Caco-2 (cell line): ENCODE data around the gene MEX3D. TPM values are rescaled to one million over a fixed set of nuclear protein-coding genes. Genes with fewer than 3 reads are reported as not detected.

Source experiments
- BruUV-seq: library from RNA; stranded (reverse); fragments of 400-500 nt; replicated peaks from 2 replicates; lab custom pipeline; 2021; lab: Mats Ljungman, UMichigan
- CTCF ChIA-PET: fragments of 300-600 bp; sonication (Branson Sonifier 250); formaldehyde crosslinking; loops from one replicate; lab custom pipeline; 2022; ENCODE audit warnings: antibody characterized with exemption; lab: Charles Lee
- POLR2A ChIA-PET: fragments of 300-600 bp; sonication (Branson Sonifier 250); formaldehyde crosslinking; loops from one replicate; lab custom pipeline; 2022; ENCODE audit warnings: antibody characterized with exemption; lab: Charles Lee
- DNase-seq, 2 experiments: peaks; one replicate each; pipeline versions ENCODE4 v3.0.0 to v3.0.0-alpha.2; 2020 to 2022
- H3K27me3 ChIP-seq: replicated peaks from 2 replicates; pipeline ENCODE4 v1.6.0; 2011; ENCODE audit warnings: low read length; ENCODE audit not compliant: control insufficient read depth, insufficient read depth
- H3K36me3 ChIP-seq: 2 replicates; pipeline ENCODE4 v1.5.1; 2011; ENCODE audit warnings: low read length; ENCODE audit not compliant: control insufficient read depth, insufficient read depth
- H3K4me1 ChIP-seq: fragments of 250-450 bp; sonication (Bioruptor Pico); 2 replicates; pipeline ENCODE4 v1.5.1; 2020; ENCODE audit warnings: mild to moderate bottlenecking
- H3K4me3 ChIP-seq: 2 replicates; pipeline ENCODE4 v1.5.1; 2011; ENCODE audit warnings: low read depth, mild to moderate bottlenecking, control low read depth, low read length
- H3K9me3 ChIP-seq: fragments of 250-450 bp; sonication (Bioruptor Pico); 2 replicates; pipeline ENCODE4 v1.5.1; 2020; ENCODE audit warnings: mild to moderate bottlenecking, moderate library complexity
- H3K27ac Mint-ChIP-seq: one replicate; pipeline ENCODE4 v1.8.0; 2022; ENCODE audit warnings: mixed read lengths; ENCODE audit not compliant: unreplicated experiment
- H3K27me3 Mint-ChIP-seq: one replicate; pipeline ENCODE4 v1.8.0; 2022; ENCODE audit warnings: mixed read lengths; ENCODE audit not compliant: insufficient read depth, unreplicated experiment
- H3K36me3 Mint-ChIP-seq: one replicate; pipeline ENCODE4 v1.8.0; 2022; ENCODE audit warnings: mild to moderate bottlenecking, mixed read lengths; ENCODE audit not compliant: insufficient read depth, unreplicated experiment
- H3K4me1 Mint-ChIP-seq: one replicate; pipeline ENCODE4 v1.8.0; 2022; ENCODE audit warnings: low read depth, mixed read lengths; ENCODE audit not compliant: unreplicated experiment
- H3K4me3 Mint-ChIP-seq: one replicate; pipeline ENCODE4 v1.8.0; 2022; ENCODE audit warnings: mild to moderate bottlenecking, moderate library complexity, mixed read lengths; ENCODE audit not compliant: unreplicated experiment
- H3K9me3 Mint-ChIP-seq: one replicate; pipeline ENCODE4 v1.8.0; 2022; ENCODE audit warnings: mixed read lengths; ENCODE audit not compliant: unreplicated experiment
- CTCF ChIP-seq, 2 experiments: fragments of 200-600 bp in 1 of 2; IDR thresholded peaks; 1 replicate in 1 of 2; 2 replicates in 1 of 2; pipeline versions ENCODE4 v1.5.1 to v1.8.0; 2011 to 2022; ENCODE audit warnings: antibody characterized with exemption in 1 of 2, control low read depth in 1 of 2, inconsistent platforms in 1 of 2, low read depth in 1 of 2, low read length in 1 of 2, mild to moderate bottlenecking in 1 of 2, moderate library complexity in 1 of 2; ENCODE audit not compliant: insufficient read depth in 1 of 2, severe bottlenecking in 1 of 2, unreplicated experiment in 1 of 2
- intact Hi-C: fragments of 100-400 bp; cut with micrococcal nuclease; formaldehyde crosslinking; loops from one replicate; pipeline ENCODE4 v1.10.0; 2022; ENCODE audit not compliant: unreplicated experiment
- total RNA-seq: library from RNA; stranded (reverse); gene quantifications from 2 replicates; pipeline ENCODE4 v1.2.3, GENCODE V29; 2022

Gene MEX3D
- total RNA-seq, 1 experiment from 2014 or later: 52.1 TPM

- no peaks in the 10 kb centered on the region for H3K27me3 Mint-ChIP-seq
- H3K36me3 Mint-ChIP-seq: no peaks in the 10 kb centered on the region
- no peak for TF ChIP-seq CTCF (IDR thresholded peaks at IDR 0.05; ENCODE audit: insufficient read depth in 1 of 2, low read depth in 1 of 2, low read length in 1 of 2, severe bottlenecking in 1 of 2, unreplicated experiment in 1 of 2)
- intact Hi-C loops: no loop called here
- no peaks in the 10 kb centered on the region for H3K9me3 ChIP-seq
- no peak overlapping the region for H3K4me3 ChIP-seq
- DNase-seq: peak in 1 of 2 experiments; percentile 40
- H3K4me1 ChIP-seq: peaks cover 10% of the 10 kb centered on the region; the same call in 1 of the 2 replicates
- no peak overlapping the region for H3K27ac Mint-ChIP-seq
- CTCF ChIA-PET: no interaction called here
- H3K9me3 Mint-ChIP-seq: no peaks in the 10 kb centered on the region
- POLR2A ChIA-PET: no interaction called here
- no TSS peak for BruUV-seq
- no peaks in the 10 kb centered on the region for H3K27me3 ChIP-seq
- no peaks in the 10 kb centered on the region for H3K36me3 ChIP-seq
- H3K4me3 Mint-ChIP-seq: no peak overlapping the region
- H3K4me1 Mint-ChIP-seq: no peaks in the 10 kb centered on the region
Observed at GRCh38 chr19:1516395-1516753, 51.8 kb downstream of the MEX3D start.

DNA sequence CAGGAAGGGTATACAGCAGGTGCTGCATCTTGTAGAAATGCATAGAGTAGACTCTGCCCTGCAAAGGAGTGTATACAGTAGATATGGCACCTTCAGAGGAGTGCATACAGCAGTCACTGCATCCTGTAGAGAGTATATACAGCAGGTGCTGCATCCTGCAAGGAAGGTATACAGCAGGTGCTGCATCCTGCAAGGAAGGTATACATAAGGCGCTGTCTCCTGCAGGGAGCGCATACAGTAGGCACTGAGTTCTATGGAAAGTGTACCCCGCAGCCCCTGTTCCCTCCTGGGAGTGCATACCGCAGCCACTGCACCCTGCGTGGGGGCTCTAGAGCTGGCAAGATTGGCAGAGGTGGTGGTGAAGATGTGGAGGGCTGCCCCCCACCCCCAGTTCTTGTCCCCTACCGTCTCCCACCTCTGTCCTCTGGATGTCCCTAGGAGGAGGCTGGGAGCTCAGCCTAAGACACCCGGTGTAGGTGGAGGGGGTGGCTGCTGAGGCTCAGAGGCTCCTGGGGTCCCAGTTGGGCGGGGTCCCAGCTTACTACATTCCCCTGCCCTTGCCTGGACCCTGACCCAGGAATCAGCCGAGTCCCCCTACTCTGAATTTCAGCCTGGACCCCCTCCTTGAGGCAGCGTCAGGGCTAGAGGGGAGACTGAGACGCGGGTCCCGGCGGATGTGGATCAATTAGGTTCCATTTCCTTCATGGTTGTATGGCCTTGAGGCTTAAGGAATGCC is 53.0 kb downstream of the MEX3D start:
- H3K4me1 Mint-ChIP-seq: peaks cover 6% of the 10 kb centered on the region
- H3K9me3 Mint-ChIP-seq: no peaks in the 10 kb centered on the region
- intact Hi-C loops: no loop called here
- no peak overlapping the region for H3K4me3 Mint-ChIP-seq
- Histone ChIP-seq H3K36me3 (peaks cover 1% of the 10 kb centered on the region; the same call in 1 of the 2 replicates), H3K9me3 (no peaks in the 10 kb centered on the region), H3K4me1 (peaks cover 17% of the 10 kb centered on the region), H3K27me3 (no peaks in the 10 kb centered on the region), H3K4me3 (no peak overlapping the region)
- peaks cover under 1% of the 10 kb centered on the region for H3K36me3 Mint-ChIP-seq
- TF ChIP-seq CTCF (IDR thresholded peaks at IDR 0.05; ENCODE audit: insufficient read depth in 1 of 2, low read depth in 1 of 2, low read length in 1 of 2, severe bottlenecking in 1 of 2, unreplicated experiment in 1 of 2): no peak
- no TSS peak for BruUV-seq
- peak in 1 of 2 experiments; percentile 28 for DNase-seq
- ChIA-PET CTCF (interaction anchor here (0.7 to 1.2 kb wide), 2 partner anchors 24 to 31 kb away, joined by 4 read pairs; partner anchors contain the start of gene REEP6), POLR2A (interaction anchor here (0.6 kb wide), 1 partner anchor 70 kb away, joined by 5 read pairs; no protein-coding TSS in a partner anchor)
- no peaks in the 10 kb centered on the region for H3K27me3 Mint-ChIP-seq
- no peak overlapping the region for H3K27ac Mint-ChIP-seq

GRCh38 chr19:1514295-1514661 is 53.8 kb downstream of the MEX3D start:
- H3K4me1 Mint-ChIP-seq: peaks cover 6% of the 10 kb centered on the region
- peak overlapping the region; percentile 73 for H3K4me3 Mint-ChIP-seq
- H3K9me3 ChIP-seq: no peaks in the 10 kb centered on the region
- H3K27me3 Mint-ChIP-seq: no peaks in the 10 kb centered on the region
- H3K27me3 ChIP-seq: no peaks in the 10 kb centered on the region
- no TSS peak for BruUV-seq
- peaks cover 1% of the 10 kb centered on the region; the same call in 1 of the 2 replicates for H3K36me3 ChIP-seq
- no peak for TF ChIP-seq CTCF (IDR thresholded peaks at IDR 0.05; ENCODE audit: insufficient read depth in 1 of 2, low read depth in 1 of 2, low read length in 1 of 2, severe bottlenecking in 1 of 2, unreplicated experiment in 1 of 2)
- intact Hi-C loops: no loop called here
- DNase-seq: no peak
- CTCF ChIA-PET: interaction anchor here (0.6 to 1.2 kb wide), 2 partner anchors 20 to 32 kb away, joined by 4 to 5 read pairs; no protein-coding TSS in a partner anchor
- H3K36me3 Mint-ChIP-seq: peaks cover 6% of the 10 kb centered on the region
- H3K4me1 ChIP-seq: peaks cover 22% of the 10 kb centered on the region
- H3K9me3 Mint-ChIP-seq: no peaks in the 10 kb centered on the region
- POLR2A ChIA-PET: interaction anchor here (0.5 kb wide), 1 partner anchor 676 kb away, joined by 11 read pairs; no protein-coding TSS in a partner anchor
- H3K27ac Mint-ChIP-seq: no peak overlapping the region
- H3K4me3 ChIP-seq: no peak overlapping the region
